ENCODE data around the gene S100A7A. TPM values are rescaled to one million over a fixed set of nuclear protein-coding genes. Genes with fewer than 3 reads are reported as not detected.

S100A7A gene
- total RNA-seq, 1 donor from 2014 or later: not detected

- H3K36me3 ChIP-seq (ENCODE audit: insufficient read depth, low read length): no peaks in the 10 kb centered on the region
- H3K9ac ChIP-seq (ENCODE audit: low read length): no peak overlapping the region
- no peaks in the 10 kb centered on the region for H3K27me3 ChIP-seq (ENCODE audit: insufficient read depth, low read length)
- no peak overlapping the region for H3K4me3 Mint-ChIP-seq (ENCODE audit: unreplicated experiment)
- H3K4me3 ChIP-seq (ENCODE audit: insufficient read depth, low read depth, low read length): no peak overlapping the region
- no peaks in the 10 kb centered on the region for H3K9me3 ChIP-seq (ENCODE audit: insufficient read depth, low read depth, low read length)
- DNase-seq (ENCODE audit: low read depth) (no peak), FAIRE-seq (no peak)
- no peak overlapping the region for H3K4me2 ChIP-seq (ENCODE audit: low read length)
- no peak overlapping the region for H3K27ac ChIP-seq (ENCODE audit: low read depth, low read length)
- no peaks in the 10 kb centered on the region for H3K4me1 ChIP-seq (ENCODE audit: insufficient read depth, low read length)
- no peaks in the 10 kb centered on the region for H4K20me1 ChIP-seq (ENCODE audit: insufficient read depth, low read length)
- H2AFZ ChIP-seq (ENCODE audit: low read depth, low read length): no peak overlapping the region
- H3K79me2 ChIP-seq (ENCODE audit: insufficient read depth, low read length): no peaks in the 10 kb centered on the region
- no peak overlapping the region for H3K27ac Mint-ChIP-seq (ENCODE audit: unreplicated experiment)
- H3K27me3 Mint-ChIP-seq (ENCODE audit: low read depth, unreplicated experiment): peaks cover 67% of the 10 kb centered on the region
- H3K4me1 Mint-ChIP-seq (ENCODE audit: low read depth, unreplicated experiment): no peaks in the 10 kb centered on the region
- no peaks in the 10 kb centered on the region for H3K36me3 Mint-ChIP-seq (ENCODE audit: low read depth, unreplicated experiment)
- TF ChIP-seq CTCF (IDR thresholded peaks at IDR 0.05; ENCODE audit: insufficient read depth, low read depth, low read length) (no peak), EZH2 (IDR thresholded peaks at IDR 0.05; ENCODE audit: insufficient read depth, low read length) (no peak)
- peaks cover 1% of the 10 kb centered on the region for H3K9me3 Mint-ChIP-seq (ENCODE audit: unreplicated experiment)
Observed at GRCh38 chr1:153428073-153428638, 11.8 kb downstream of the S100A7A start.

DNA sequence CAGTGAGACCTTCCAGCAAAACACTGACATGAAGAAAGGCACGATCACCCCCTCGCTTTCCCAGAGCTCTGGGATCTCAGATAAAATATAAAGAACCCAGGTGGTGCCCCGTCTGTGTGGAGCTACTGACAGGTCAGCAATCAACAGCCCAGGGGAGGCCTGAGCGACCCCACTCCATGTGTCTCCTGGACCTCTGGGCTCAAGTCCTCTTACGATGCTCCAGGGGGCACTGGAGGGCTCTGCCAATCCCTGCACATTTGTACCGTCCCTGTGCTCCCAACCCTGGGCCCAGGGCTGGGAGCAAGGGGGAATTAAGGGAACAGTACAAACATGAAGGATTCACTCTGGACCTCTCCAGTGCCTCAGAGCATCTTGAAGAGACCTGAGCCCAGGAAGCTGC lies 12.5 kb downstream of the S100A7A start:
- FAIRE-seq (no peak), DNase-seq (ENCODE audit: low read depth) (no peak)
- no peak for TF ChIP-seq CTCF (IDR thresholded peaks at IDR 0.05; ENCODE audit: insufficient read depth, low read depth, low read length)
- TF ChIP-seq EZH2 (IDR thresholded peaks at IDR 0.05; ENCODE audit: insufficient read depth, low read length): no peak
- peaks cover 1% of the 10 kb centered on the region for H3K9me3 Mint-ChIP-seq (ENCODE audit: unreplicated experiment)
- Histone ChIP-seq H3K79me2 (ENCODE audit: insufficient read depth, low read length) (no peaks in the 10 kb centered on the region), H3K4me3 (ENCODE audit: insufficient read depth, low read depth, low read length) (no peak overlapping the region), H2AFZ (ENCODE audit: low read depth, low read length) (no peak overlapping the region), H3K9ac (ENCODE audit: low read length) (no peak overlapping the region), H3K27me3 (ENCODE audit: insufficient read depth, low read length) (no peaks in the 10 kb centered on the region), H4K20me1 (ENCODE audit: insufficient read depth, low read length) (no peaks in the 10 kb centered on the region), H3K36me3 (ENCODE audit: insufficient read depth, low read length) (no peaks in the 10 kb centered on the region), H3K9me3 (ENCODE audit: insufficient read depth, low read depth, low read length) (no peaks in the 10 kb centered on the region), H3K4me2 (ENCODE audit: low read length) (no peak overlapping the region), H3K27ac (ENCODE audit: low read depth, low read length) (no peak overlapping the region), H3K4me1 (ENCODE audit: insufficient read depth, low read length) (no peaks in the 10 kb centered on the region)
- H3K27ac Mint-ChIP-seq (ENCODE audit: unreplicated experiment): no peak overlapping the region
- H3K36me3 Mint-ChIP-seq (ENCODE audit: low read depth, unreplicated experiment): no peaks in the 10 kb centered on the region
- no peak overlapping the region for H3K4me3 Mint-ChIP-seq (ENCODE audit: unreplicated experiment)
- peaks cover 74% of the 10 kb centered on the region for H3K27me3 Mint-ChIP-seq (ENCODE audit: low read depth, unreplicated experiment)
- H3K4me1 Mint-ChIP-seq (ENCODE audit: low read depth, unreplicated experiment): no peaks in the 10 kb centered on the region
